GM12865 (cell line): ENCODE results near the gene KIF17.

Source experiments
- DNase-seq: peaks from one replicate; pipeline ENCODE4 v3.0.0; 2010; ENCODE audit warnings: low read depth
- H3K4me3 ChIP-seq: 2 replicates; pipeline ENCODE4 v1.5.1; 2011; ENCODE audit warnings: mild to moderate bottlenecking, low read depth, low read length, control low read depth
- TF ChIP-seq, protein P1 (sequence below): IDR thresholded peaks from 2 replicates; pipeline ENCODE4 v1.5.1; 2011; ENCODE audit warnings: low read length, control low read depth, low read depth, inconsistent platforms; ENCODE audit not compliant: insufficient read depth; ENCODE audit errors: missing control alignments

The KIF17 gene

DNA sequence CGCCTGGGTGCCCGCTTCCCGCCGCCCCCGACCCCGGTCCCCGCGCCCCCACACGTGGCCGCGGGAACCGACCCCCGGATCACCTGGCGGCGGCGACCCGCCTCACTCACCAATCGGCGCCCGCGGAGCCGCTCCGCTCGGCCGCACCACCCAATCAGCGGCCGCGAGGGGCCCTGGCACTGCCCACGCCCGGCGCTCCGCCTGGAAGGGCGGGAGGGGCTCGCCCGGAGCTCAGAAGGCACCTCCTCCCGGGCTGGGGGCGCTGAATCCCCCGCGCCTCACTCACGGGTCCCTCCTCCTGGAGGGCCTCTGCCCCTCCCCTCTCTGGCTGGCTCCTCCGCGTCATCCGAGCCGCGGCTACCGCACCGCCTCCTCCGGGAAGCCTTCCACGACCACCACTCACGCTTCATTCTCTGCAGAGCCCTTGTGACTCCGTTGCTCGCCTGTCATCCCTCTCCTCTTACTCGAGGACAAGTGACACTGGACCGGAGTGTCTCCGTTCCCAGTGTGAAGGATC, 14.3 kb upstream of the KIF17 start:
- peak; percentile 56 for DNase-seq
- TF ChIP-seq, protein P1, sequence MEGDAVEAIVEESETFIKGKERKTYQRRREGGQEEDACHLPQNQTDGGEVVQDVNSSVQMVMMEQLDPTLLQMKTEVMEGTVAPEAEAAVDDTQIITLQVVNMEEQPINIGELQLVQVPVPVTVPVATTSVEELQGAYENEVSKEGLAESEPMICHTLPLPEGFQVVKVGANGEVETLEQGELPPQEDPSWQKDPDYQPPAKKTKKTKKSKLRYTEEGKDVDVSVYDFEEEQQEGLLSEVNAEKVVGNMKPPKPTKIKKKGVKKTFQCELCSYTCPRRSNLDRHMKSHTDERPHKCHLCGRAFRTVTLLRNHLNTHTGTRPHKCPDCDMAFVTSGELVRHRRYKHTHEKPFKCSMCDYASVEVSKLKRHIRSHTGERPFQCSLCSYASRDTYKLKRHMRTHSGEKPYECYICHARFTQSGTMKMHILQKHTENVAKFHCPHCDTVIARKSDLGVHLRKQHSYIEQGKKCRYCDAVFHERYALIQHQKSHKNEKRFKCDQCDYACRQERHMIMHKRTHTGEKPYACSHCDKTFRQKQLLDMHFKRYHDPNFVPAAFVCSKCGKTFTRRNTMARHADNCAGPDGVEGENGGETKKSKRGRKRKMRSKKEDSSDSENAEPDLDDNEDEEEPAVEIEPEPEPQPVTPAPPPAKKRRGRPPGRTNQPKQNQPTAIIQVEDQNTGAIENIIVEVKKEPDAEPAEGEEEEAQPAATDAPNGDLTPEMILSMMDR = no peak
- peak overlapping the region; percentile 68 for H3K4me3 ChIP-seq

DNA sequence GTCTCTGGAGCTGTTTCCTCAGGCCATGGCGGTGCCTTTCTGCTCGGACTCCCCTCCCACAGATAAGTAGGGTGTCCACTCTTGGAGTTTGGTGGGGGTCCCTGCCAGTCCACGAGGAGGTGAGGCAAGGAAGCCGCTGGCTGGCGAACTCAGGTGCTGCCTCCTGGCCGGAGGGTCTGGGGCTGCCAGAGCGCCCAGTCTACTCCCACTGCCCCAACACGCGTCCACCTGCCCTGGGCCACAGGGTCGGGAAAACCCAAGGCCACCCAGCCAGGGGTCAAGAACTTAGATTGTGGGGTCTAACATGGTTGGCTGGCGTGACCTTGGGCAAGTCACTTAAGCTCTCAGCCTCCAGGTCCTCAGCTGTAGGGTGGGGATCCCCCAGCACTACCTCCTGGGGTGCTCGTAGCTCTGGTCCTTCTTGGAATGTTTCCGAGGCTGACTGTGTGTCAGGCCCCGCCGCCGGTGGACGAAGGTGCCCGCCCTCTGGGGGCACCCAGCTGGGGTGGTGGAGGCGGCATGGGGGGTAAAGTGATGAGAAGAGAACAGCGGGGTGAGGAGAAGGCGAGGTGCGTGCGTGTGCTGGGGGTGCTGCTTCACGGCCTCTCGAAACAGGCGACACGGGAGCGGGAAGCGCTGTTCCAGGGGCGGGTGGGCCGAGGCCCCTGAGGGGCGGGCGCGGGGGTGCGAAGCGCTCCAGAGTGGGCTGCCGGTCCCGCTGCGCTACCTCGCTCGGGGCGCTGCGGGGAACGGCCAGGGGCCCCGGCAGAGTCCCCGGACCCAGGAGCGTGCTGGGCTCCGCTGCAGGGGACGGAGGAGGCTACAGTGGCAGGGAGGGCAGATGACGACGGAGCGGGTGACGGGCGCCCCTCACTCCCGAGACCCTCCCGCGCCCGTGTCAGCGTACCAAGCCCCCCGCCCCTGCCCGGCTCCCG, 13.5 kb upstream of the KIF17 start:
- peak overlapping the region; percentile 42 for H3K4me3 ChIP-seq
- TF ChIP-seq, protein P1 = no peak
- no peak for DNase-seq

DNA sequence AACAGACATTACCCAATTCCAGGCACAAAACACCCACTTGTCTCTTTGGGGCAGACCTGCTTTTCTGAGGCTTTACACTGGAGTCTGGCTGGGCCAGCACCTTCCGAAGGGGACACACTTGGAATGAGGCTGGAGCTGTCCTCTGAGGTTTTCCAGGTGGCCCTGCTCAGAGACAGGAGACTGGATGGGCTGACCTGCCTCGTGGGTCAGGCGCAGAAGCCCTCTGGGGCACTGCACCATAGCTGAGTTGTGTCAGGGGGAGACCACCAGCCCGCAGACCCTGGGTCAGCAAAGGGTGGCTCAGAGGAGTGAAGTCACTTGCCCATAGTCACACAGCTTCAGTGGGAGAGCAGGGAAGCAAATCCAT, 12.9 kb upstream of the KIF17 start:
- no peak overlapping the region for H3K4me3 ChIP-seq
- no peak for DNase-seq

DNA sequence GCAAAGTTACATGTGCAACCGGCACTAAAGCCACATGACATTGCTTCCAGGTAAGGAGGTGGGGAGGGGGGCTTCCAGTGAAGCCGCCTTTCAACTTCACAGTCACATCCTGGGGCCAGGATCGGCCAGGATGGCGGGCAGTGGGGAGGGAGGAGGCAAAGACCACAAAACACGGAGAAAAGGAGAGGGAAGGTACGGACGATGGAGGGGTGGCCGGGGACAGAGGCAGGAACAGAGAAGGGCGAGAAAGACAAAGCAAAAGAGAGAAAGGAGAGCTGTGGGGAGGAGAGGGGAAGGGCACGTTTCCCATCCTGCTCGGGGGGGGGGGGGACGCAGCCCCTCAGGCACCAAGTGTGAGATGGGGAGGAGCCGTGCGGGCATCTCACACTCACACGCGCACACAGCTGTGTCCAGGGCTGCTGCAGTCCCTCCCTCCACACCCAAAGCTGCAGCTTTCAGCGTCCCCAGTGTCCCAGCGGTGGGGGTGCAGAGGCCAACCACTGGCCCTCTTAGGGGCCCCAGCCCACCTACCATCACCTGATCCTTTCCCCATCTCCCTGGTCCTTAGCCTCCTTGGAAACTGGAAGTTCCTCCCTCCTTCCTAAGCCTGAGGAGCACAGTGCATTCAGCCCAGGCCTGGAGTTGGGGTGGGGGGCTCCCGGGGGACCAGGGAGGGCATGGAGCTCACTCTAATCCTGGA, 12.3 kb upstream of the KIF17 start:
- no peak for DNase-seq
- TF ChIP-seq, protein P1 = no peak
- H3K4me3 ChIP-seq = no peak overlapping the region

More for the DNA sequence above, 12.9 kb upstream of the KIF17 start:
- TF ChIP-seq, protein P1 = no peak

DNA sequence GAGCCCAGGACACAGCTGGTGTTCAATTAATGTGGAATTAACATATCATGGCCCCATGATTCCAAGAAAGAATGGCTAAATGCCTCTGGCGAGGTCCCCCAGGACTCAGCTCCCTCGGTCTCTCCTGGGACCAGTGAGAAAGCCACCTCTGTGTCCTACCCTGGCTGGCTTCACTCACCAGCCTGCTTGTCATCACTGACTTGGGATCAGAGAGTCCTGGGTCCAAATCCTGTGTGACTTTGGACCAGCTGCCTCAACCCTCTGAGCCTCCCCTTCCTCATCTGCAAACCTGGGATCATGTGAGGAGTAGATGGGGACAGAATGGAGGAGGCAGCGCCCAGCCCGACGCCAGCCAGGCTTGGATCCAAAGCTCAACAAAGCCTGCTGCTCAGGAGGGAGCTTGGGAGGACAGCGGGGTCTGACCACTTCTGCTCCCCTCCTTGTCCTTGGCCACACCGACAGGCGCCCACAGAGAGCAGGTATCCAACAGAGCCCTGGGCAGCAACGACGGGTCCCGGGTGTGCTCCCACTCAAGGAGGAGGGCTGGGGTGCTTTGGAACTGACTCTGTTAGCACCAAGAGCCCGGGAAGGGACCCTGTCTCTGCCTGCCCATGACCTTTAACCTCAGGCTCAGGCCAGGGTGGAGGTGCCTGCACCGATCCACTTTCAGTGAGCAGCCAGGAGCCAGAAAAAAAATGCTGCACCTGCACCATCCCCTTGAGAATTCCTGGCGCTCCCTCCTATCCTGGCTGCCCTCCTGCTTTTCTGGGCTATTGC, 11.5 kb upstream of the KIF17 start:
- DNase-seq = no peak
- H3K4me3 ChIP-seq = no peak overlapping the region
- TF ChIP-seq, protein P1 = no peak

DNA sequence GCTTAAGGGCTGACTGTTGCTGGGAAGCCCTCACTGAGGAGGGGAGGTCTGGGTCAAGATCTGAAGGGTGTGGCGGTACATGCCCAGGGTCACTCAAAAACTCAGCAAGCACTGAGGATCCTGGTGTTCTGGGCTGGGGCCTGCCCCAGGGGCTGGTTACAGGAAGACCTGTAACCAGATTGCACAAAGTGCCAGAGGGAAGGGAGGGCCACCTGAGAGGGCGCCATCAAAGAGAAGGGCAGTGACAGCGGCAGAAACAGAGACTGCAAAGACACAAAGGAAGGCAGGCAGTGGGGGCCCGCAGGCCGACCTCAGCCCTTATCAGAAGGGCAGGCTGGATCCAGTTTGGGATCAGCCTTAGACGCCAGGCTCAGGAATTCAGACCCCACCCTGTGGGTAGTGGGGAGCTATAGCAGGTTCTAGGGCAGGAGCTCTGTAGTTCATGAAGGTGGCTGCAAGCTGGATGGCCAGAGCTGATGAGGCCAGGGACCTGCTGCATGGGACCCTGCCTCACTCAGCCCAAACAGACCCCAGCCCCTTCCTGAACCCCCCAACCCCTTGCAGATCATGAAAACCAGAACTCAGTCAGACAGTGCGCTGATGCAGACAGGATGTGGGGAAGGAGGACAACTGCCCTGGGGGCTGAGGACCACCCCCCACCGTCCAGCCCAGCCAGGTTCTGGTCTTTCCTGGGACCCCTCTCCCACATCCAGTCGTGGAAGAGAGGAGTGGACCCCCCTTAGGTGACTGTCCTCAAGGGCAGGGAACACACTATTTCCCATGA, 10.8 kb upstream of the KIF17 start:
- no peak overlapping the region for H3K4me3 ChIP-seq
- TF ChIP-seq, protein P1 = no peak
- DNase-seq = no peak
